ENCODE data around the gene BAMBI. TPM values are rescaled to one million over a fixed set of nuclear protein-coding genes. Genes with fewer than 3 reads are reported as not detected.

BAMBI gene
- total RNA-seq, 2 experiments from 2014 or later: 0.18 to 0.27 TPM

DNA sequence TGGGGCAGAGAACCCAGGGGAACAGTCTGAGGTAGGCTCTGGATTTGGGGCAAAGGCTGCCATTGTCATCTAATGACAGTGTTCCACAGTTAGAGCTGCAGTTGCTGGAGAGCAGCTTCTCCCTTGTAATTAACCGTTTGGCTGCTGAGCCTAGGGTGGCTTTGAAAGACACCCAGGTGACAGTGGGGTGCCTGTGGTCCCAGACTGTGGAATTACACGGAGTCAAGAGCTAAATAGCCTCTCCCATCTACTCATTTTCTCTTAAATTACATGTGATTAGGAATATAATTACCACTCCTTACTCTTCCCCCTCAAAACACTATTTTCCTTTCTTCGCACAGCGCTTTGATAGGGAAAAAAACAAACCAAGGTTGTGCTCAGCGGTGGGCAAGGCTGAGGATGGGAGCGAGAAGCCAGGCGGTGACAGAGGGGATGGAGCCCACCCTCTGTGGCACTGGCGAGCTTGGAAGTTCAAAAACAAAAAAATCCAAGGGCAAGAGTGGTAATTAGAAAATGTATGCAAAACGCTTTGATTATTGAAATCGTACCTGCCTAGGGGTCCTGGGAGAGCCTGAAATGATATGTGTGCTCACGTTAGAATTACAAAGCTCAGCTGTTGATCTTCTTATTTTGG is 44.1 kb downstream of the BAMBI start:
- Mint-ChIP-seq H3K4me1 (ENCODE audit: low read depth) (no peaks in the 10 kb centered on the region), H3K9me3 (no peaks in the 10 kb centered on the region)

DNA sequence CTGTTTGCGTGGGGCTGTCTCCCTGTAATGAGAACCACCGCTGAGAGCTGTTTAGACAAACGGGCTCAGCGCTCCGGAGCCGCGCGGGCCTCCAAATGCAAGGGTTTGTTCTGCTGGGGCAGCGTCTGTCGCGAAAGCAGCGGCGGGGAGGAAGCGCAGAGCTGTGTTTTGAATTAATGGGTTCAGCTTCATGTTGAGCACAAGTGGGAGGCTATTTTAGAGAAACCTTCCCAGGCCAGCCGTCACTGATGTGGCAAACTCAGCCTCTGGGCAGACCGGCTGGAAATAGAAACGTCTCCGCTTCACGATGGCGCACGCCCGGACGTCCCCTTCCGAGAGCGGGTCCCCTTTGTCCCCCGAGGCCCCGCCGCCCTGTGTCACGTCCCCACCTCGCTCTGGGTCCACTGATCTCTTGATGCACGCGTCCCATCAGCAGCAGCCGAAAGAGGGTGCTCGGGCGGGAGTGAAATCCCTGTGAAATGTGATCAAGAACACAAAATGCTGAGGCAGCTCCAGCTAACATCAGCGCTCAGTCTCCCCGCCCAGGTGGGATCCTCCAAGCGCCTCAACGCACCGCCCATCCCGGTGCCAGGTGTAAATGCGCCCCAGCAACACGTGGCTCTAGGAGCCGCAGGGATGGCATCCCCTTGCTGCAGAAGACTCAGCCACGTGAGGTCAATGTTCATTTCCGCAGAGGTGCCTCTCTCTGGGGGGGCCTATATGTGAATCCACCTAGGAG is 44.9 kb downstream of the BAMBI start:
- H3K36me3 Mint-ChIP-seq (ENCODE audit: low read depth): no peaks in the 10 kb centered on the region
- peak; percentile 24 for ATAC-seq
- H3K4me1 Mint-ChIP-seq (ENCODE audit: low read depth): no peaks in the 10 kb centered on the region
- H3K27ac Mint-ChIP-seq: no peak overlapping the region
- peaks cover 31% of the 10 kb centered on the region for H3K27me3 Mint-ChIP-seq
- no peaks in the 10 kb centered on the region for H3K9me3 Mint-ChIP-seq
- intact Hi-C loops (cut with micrococcal nuclease): no loop called here
- peak; percentile 13 for DNase-seq
- TF ChIP-seq, protein P1, sequence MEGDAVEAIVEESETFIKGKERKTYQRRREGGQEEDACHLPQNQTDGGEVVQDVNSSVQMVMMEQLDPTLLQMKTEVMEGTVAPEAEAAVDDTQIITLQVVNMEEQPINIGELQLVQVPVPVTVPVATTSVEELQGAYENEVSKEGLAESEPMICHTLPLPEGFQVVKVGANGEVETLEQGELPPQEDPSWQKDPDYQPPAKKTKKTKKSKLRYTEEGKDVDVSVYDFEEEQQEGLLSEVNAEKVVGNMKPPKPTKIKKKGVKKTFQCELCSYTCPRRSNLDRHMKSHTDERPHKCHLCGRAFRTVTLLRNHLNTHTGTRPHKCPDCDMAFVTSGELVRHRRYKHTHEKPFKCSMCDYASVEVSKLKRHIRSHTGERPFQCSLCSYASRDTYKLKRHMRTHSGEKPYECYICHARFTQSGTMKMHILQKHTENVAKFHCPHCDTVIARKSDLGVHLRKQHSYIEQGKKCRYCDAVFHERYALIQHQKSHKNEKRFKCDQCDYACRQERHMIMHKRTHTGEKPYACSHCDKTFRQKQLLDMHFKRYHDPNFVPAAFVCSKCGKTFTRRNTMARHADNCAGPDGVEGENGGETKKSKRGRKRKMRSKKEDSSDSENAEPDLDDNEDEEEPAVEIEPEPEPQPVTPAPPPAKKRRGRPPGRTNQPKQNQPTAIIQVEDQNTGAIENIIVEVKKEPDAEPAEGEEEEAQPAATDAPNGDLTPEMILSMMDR (IDR thresholded peaks at IDR 0.05): no peak
- ChIA-PET CTCF (interaction anchor here (1.1 kb wide), 1 partner anchor 58 kb away, joined by 4 read pairs; no protein-coding TSS in a partner anchor), POLR2A (no interaction called here)
- H3K4me3 Mint-ChIP-seq: peak overlapping the region; percentile 36

More for the DNA sequence above, 44.1 kb downstream of the BAMBI start:
- H3K27me3 Mint-ChIP-seq: peaks cover 28% of the 10 kb centered on the region
- H3K4me3 Mint-ChIP-seq: no peak overlapping the region
- ChIA-PET POLR2A (no interaction called here), CTCF (interaction anchor here (1.1 kb wide), 1 partner anchor 58 kb away, joined by 4 read pairs; no protein-coding TSS in a partner anchor)
- DNase-seq (no peak), ATAC-seq (no peak)
- TF ChIP-seq, protein P1 (IDR thresholded peaks at IDR 0.05): no peak
- H3K36me3 Mint-ChIP-seq (ENCODE audit: low read depth): no peaks in the 10 kb centered on the region
- H3K27ac Mint-ChIP-seq: no peak overlapping the region
- intact Hi-C loops (cut with micrococcal nuclease): no loop called here

DNA sequence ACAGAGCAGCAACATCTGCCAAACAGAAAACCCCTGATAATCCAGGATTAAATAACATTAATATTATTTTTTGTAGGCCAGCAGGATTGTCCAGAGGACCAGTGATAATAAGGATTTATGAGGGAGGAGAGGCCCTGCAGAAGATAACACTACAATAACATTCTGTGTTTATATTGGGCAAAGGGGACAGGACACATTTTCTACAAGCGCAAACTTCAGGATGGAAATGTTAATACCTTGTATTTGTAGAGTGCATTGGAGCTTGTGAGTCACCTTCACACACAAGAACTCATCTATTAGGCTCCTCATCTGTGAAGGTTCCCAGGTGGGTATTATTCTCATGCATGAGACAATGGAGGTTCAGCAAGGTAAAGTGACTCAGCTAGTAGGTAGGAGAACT is 51.0 kb downstream of the BAMBI start:
- H3K36me3 Mint-ChIP-seq (ENCODE audit: low read depth): no peaks in the 10 kb centered on the region
- POLR2A ChIA-PET: no interaction called here
- H3K9me3 Mint-ChIP-seq: no peaks in the 10 kb centered on the region
- intact Hi-C loops (cut with micrococcal nuclease): no loop called here
- peaks cover 12% of the 10 kb centered on the region for H3K27me3 Mint-ChIP-seq
- no peaks in the 10 kb centered on the region for H3K4me1 Mint-ChIP-seq (ENCODE audit: low read depth)
- no peak for DNase-seq
- H3K27ac Mint-ChIP-seq: no peak overlapping the region
- H3K4me3 Mint-ChIP-seq: no peak overlapping the region
- CTCF ChIA-PET: no interaction called here
- TF ChIP-seq, protein P1 (IDR thresholded peaks at IDR 0.05): no peak
- no peak for ATAC-seq

DNA sequence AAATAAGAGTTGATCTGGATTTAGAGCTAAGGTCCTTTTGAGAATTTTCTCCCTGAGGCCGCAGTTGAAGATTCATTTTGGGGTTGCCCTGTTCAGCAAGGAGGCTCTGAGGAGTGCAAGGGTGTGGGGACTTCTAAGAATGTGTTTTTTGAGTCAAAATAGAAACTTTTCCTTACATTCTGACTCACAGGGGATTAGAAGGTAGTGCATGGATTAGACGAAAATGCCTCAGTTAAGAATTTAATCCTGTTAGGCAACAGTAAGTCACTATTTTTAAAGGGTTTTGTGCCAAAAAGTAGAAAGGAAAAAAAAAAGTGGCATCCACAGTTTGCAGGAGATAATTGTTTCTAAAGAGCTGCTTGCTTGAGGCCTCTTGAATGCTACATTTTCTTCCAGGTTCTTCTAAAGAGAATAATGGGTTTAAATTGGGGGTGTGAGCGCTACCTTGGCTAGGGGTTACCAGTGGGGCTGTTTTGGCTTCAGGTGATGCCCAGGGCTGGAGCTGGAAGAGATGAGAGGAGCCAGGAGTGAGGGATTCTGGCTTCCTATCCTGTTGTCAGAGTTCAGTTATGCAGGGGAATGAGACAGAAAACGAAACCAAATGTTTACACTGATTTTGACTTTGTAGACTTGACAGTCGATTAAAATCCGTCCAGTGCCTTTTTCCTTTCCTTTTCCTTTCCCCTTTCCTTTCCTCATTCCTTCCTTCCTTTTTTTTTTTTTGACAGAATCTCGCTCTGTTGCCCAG is 52.9 kb downstream of the BAMBI start:
- DNase-seq (no peak), ATAC-seq (no peak)
- intact Hi-C loops (cut with micrococcal nuclease): no loop called here
- H3K27ac Mint-ChIP-seq: no peak overlapping the region
- CTCF ChIA-PET: no interaction called here
- peaks cover 8% of the 10 kb centered on the region for H3K27me3 Mint-ChIP-seq
- no peaks in the 10 kb centered on the region for H3K4me1 Mint-ChIP-seq (ENCODE audit: low read depth)
- peaks cover 4% of the 10 kb centered on the region for H3K9me3 Mint-ChIP-seq
- no peak overlapping the region for H3K4me3 Mint-ChIP-seq
- POLR2A ChIA-PET: no interaction called here
- H3K36me3 Mint-ChIP-seq (ENCODE audit: low read depth): no peaks in the 10 kb centered on the region
- TF ChIP-seq, protein P1 (IDR thresholded peaks at IDR 0.05): no peak

DNA sequence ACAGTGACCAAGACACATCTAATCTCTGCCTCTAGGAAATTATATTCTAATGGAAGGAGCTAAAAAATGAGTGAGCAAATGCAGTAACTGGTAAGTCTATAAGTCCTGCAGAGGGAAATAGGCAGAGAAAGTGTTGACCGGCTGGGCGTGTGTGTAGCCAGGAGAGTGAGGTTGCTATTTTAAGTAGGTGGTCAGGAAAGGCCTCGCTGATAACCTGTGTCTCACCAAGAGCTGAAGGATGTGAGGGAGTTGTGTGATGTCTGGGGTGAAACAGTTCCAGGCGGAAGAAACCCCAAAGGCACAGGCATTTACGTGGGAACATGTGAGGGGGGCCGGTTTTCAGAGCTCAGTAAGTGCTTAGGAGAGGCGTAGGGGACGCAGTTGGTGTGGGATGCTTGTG is 54.8 kb downstream of the BAMBI start:
- POLR2A ChIA-PET: no interaction called here
- ATAC-seq (no peak), DNase-seq (no peak)
- H3K27me3 Mint-ChIP-seq: peaks cover 3% of the 10 kb centered on the region
- peaks cover 4% of the 10 kb centered on the region for H3K9me3 Mint-ChIP-seq
- no peak overlapping the region for H3K27ac Mint-ChIP-seq
- intact Hi-C loops (cut with micrococcal nuclease): no loop called here
- no peak overlapping the region for H3K4me3 Mint-ChIP-seq
- TF ChIP-seq, protein P1 (IDR thresholded peaks at IDR 0.05): no peak
- H3K4me1 Mint-ChIP-seq (ENCODE audit: low read depth): no peaks in the 10 kb centered on the region
- CTCF ChIA-PET: no interaction called here
- H3K36me3 Mint-ChIP-seq (ENCODE audit: low read depth): no peaks in the 10 kb centered on the region

Data from activated CD8-positive, alpha-beta T cell treated with anti-CD3 and anti-CD28 coated beads for 36 hours (primary cell).